ENCODE results near the gene GTF2IRD1. TPM values are rescaled to one million over a fixed set of nuclear protein-coding genes. Genes with fewer than 3 reads are reported as not detected.
"Not testable (repeated sequence)": the region's sequence is repeated elsewhere in the genome, so short reads cannot be mapped to it uniquely, and the experiment has no call there.

The GTF2IRD1 gene
- total RNA-seq, 1 experiment from 2014 or later, result not detected

DNA sequence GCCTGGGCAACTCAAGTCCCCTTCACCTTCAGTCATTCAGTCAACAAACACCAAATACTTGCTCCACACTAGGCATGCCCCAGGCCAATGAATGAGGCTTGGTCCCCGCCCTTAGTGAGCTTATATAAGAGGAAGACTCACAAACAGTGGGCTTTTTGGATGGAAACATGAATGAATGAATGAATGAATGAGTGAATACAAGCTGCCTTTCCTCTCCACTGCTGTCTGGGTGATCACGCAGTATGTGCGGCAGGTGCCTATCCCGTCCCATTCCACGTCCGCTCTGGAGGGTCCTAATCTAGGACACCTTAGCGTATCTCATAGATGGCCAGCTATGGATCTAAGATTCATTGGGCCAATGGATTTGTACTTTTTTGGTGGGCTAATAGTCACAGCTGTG lies 184.0 kb downstream of the GTF2IRD1 start:
- H2AFZ ChIP-seq (ENCODE audit: low read length), result no peak overlapping the region
- no peaks in the 10 kb centered on the region for H3K36me3 ChIP-seq (ENCODE audit: insufficient read depth, low read length)
- no peaks in the 10 kb centered on the region for H3K9me2 ChIP-seq (replicated peaks; ENCODE audit: insufficient read depth, low read length)
- no peaks in the 10 kb centered on the region for H3K27me3 ChIP-seq (ENCODE audit: low read length)
- no peak overlapping the region for H3K27ac ChIP-seq (ENCODE audit: low read length)
- no peak overlapping the region for H3K4me3 ChIP-seq (ENCODE audit: low read length)
- no peaks in the 10 kb centered on the region for H3K9me3 ChIP-seq (ENCODE audit: low read length)
- no peak for DNase-seq
- no peaks in the 10 kb centered on the region for H3K79me2 ChIP-seq (ENCODE audit: low read length)
- H3K4me2 ChIP-seq (ENCODE audit: low read depth, low read length, poor library complexity, severe bottlenecking), result no peak overlapping the region
- no peak overlapping the region for H3K9ac ChIP-seq (ENCODE audit: low read length)
- H4K20me1 ChIP-seq (ENCODE audit: insufficient read depth, low read depth, low read length), result no peaks in the 10 kb centered on the region
- no peaks in the 10 kb centered on the region for H3K4me1 ChIP-seq (ENCODE audit: low read length)

DNA sequence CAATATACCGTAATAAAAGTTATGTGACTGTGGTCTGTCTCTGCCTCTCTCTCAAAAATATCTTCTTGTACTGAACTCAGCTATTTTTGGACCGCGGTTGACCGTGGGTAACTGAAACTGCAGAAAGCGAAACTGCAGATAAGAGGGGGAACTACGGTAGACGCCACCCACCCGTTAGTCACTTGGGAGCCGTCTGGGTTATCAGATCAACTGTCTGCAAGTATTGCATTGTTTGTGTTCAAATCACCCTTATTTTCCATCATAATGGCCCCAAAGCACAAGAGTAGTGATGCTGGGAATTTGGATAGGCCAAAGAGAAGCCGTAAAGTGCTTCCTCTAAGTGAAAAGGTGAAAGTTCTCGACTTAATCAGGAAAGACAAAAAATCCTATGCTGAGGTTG lies 196.3 kb downstream of the GTF2IRD1 start:
- H3K79me2 ChIP-seq (ENCODE audit: low read length); H3K27me3 ChIP-seq (ENCODE audit: low read length); H3K9me3 ChIP-seq (ENCODE audit: low read length); H3K36me3 ChIP-seq (ENCODE audit: insufficient read depth, low read length); H3K9me2 ChIP-seq (replicated peaks; ENCODE audit: insufficient read depth, low read length); H4K20me1 ChIP-seq (ENCODE audit: insufficient read depth, low read depth, low read length): not testable (repeated sequence)
- peak overlapping the region; percentile 85 for H3K27ac ChIP-seq (ENCODE audit: low read length)
- H2AFZ ChIP-seq (ENCODE audit: low read length), result peak overlapping the region; percentile 87
- H3K4me1 ChIP-seq (ENCODE audit: low read length), result peaks cover 26% of the 10 kb centered on the region
- H3K4me3 ChIP-seq (ENCODE audit: low read length), result peak overlapping the region; percentile 64
- peak overlapping the region; percentile 69 for H3K4me2 ChIP-seq (ENCODE audit: low read depth, low read length, poor library complexity, severe bottlenecking)
- H3K9ac ChIP-seq (ENCODE audit: low read length), result peak overlapping the region; percentile 43
- DNase-seq, result peak; percentile 92

DNA sequence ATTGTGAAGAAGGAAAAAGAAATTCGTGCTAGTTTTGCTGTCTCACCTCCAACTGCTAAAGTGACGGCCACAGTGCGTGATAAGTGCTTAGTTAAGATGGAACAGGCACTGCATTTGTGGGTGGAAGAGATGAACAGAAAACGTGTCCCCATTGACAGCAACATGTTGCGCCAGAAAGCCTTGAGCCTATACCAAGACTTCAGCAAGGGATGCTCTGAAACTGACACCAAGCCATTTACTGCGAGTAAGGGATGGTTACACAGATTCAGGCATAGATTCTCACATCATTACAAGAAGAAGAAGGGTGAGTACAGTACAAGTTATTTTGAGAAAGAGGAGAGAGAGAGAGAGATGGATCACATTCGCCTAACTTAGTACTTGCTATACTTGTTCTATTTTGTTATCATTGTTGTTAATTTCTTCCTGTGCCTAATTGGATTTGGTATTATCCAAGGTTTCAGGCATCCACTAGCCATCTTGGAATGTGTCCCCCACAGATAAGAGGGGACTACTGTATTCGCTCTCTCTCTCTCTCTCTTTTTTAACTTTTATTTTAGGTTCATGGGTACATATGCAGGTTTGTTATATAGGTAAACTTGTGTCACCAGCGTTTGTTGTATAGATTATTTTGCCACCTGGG lies 196.9 kb downstream of the GTF2IRD1 start:
- not testable (repeated sequence) for H3K36me3 ChIP-seq (ENCODE audit: insufficient read depth, low read length); H4K20me1 ChIP-seq (ENCODE audit: insufficient read depth, low read depth, low read length); H3K9me3 ChIP-seq (ENCODE audit: low read length); H3K79me2 ChIP-seq (ENCODE audit: low read length); H3K27me3 ChIP-seq (ENCODE audit: low read length); H3K9me2 ChIP-seq (replicated peaks; ENCODE audit: insufficient read depth, low read length)
- Histone ChIP-seq H3K4me2 (ENCODE audit: low read depth, low read length, poor library complexity, severe bottlenecking) (peak overlapping the region; percentile 69), H2AFZ (ENCODE audit: low read length) (peak overlapping the region; percentile 87; the same call in 1 of the 2 replicates), H3K27ac (ENCODE audit: low read length) (peak overlapping the region; percentile 85), H3K4me3 (ENCODE audit: low read length) (peak overlapping the region; percentile 64), H3K9ac (ENCODE audit: low read length) (peak overlapping the region; percentile 43), H3K4me1 (ENCODE audit: low read length) (peaks cover 29% of the 10 kb centered on the region)
- DNase-seq, result peak; percentile 61

DNA sequence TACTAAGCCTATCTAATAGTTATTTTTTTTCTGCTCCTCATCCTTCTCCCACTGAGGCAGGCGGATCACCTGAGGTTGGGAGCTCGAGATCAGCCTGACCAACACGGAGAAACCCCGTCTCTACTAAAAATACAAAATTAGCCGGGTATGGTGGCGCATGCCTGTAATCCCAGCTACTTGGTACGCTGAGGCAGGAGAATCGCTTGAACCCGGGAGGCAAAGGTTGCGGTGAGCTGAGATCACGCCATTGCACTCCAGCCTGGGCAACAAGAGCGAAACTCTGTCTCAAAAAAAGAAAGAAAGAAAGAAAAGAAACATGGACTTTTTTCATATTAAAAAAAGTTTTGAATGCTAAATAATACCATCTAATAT lies 197.4 kb downstream of the GTF2IRD1 start:
- H3K27me3 ChIP-seq (ENCODE audit: low read length); H3K27ac ChIP-seq (ENCODE audit: low read length); H3K9me2 ChIP-seq (replicated peaks; ENCODE audit: insufficient read depth, low read length); H4K20me1 ChIP-seq (ENCODE audit: insufficient read depth, low read depth, low read length); H3K9me3 ChIP-seq (ENCODE audit: low read length); H3K36me3 ChIP-seq (ENCODE audit: insufficient read depth, low read length); DNase-seq; H3K79me2 ChIP-seq (ENCODE audit: low read length): not testable (repeated sequence)
- H2AFZ ChIP-seq (ENCODE audit: low read length), result peak overlapping the region; percentile 72; the same call in 1 of the 2 replicates
- H3K4me3 ChIP-seq (ENCODE audit: low read length), result peak overlapping the region; percentile 64; the same call in 1 of the 2 replicates
- H3K9ac ChIP-seq (ENCODE audit: low read length), result peak overlapping the region; percentile 43
- peak overlapping the region; percentile 69 for H3K4me2 ChIP-seq (ENCODE audit: low read depth, low read length, poor library complexity, severe bottlenecking)
- peaks cover 34% of the 10 kb centered on the region for H3K4me1 ChIP-seq (ENCODE audit: low read length)

Small RNA genes lying within 50 kb of the gene (small RNA-seq; reads per million reads assigned to genes)
- not detected for gene RNA5SP233

Other genes starting within 250 kb of the GTF2IRD1 start
- 2.3 and 10.5 TPM in 2 replicates for gene LAT2, start 243.9 kb upstream of the GTF2IRD1 start, total RNA-seq (2014; rRNA removed; shearing (Covaris generic); ENCODE audit: low replicate concordance)
- 18.9 and 27.3 TPM in 2 replicates for gene RFC2, start 199.5 kb upstream of the GTF2IRD1 start, total RNA-seq (2014; rRNA removed; shearing (Covaris generic); ENCODE audit: low replicate concordance)
- gene CLIP2, start 164.5 kb upstream of the GTF2IRD1 start, total RNA-seq (2014; rRNA removed; shearing (Covaris generic); ENCODE audit: low replicate concordance), result 0.76 TPM in 1 of 2 replicates, not detected in the other
- gene GTF2I, start 203.8 kb downstream of the GTF2IRD1 start, total RNA-seq (2014; rRNA removed; shearing (Covaris generic); ENCODE audit: low replicate concordance), result 130 and 176 TPM in 2 replicates

Data from Karpas-422 (cell line).